A549 (cell line): ENCODE results near the gene RFX1.

ENCODE experiments used
- CHD2 ChIP-seq: fragments of 150-350 bp; IDR thresholded peaks from 2 replicates; pipeline ENCODE4 v1.6.1; 2014; ENCODE audit warnings: low read length; ENCODE audit not compliant: partially characterized antibody
- NPAS2 ChIP-seq: fragments of 250-450 bp; sonication (Bioruptor Pico); IDR thresholded peaks from 2 replicates; pipeline ENCODE4 v1.8.0; 2022; ENCODE audit warnings: mild to moderate bottlenecking, moderate library complexity, borderline replicate concordance
- POLR2A ChIP-seq: IDR thresholded peaks from 2 replicates; pipeline ENCODE4 v1.6.1; 2012; ENCODE audit warnings: mild to moderate bottlenecking, low read length
- SREBF2 ChIP-seq: fragments of 450-650 bp; IDR thresholded peaks from 2 replicates; pipeline ENCODE4 v1.6.1; 2014; ENCODE audit warnings: mild to moderate bottlenecking, moderate library complexity
- ZFP36 ChIP-seq: fragments of 450-650 bp; IDR thresholded peaks from 2 replicates; pipeline ENCODE4 v1.6.1; 2014; ENCODE audit warnings: borderline replicate concordance; ENCODE audit not compliant: partially characterized antibody
- TF ChIP-seq, protein P1 (sequence below): fragments of >200 bp; sonication (Bioruptor Twin); formaldehyde crosslinking; IDR thresholded peaks from 3 replicates; pipeline ENCODE4 v1.5.1; 2016
- TF ChIP-seq, protein P2 (sequence below): fragments of 450-650 bp; IDR thresholded peaks from 2 replicates; pipeline ENCODE4 v1.6.1; 2014; ENCODE audit warnings: antibody characterized with exemption
- TF ChIP-seq, protein P3 (sequence below): fragments of 200-600 bp; sonication (generic); IDR thresholded peaks from 2 replicates; pipeline ENCODE4 v1.6.1; 2016; ENCODE audit warnings: antibody characterized with exemption, mild to moderate bottlenecking, moderate library complexity

DNA sequence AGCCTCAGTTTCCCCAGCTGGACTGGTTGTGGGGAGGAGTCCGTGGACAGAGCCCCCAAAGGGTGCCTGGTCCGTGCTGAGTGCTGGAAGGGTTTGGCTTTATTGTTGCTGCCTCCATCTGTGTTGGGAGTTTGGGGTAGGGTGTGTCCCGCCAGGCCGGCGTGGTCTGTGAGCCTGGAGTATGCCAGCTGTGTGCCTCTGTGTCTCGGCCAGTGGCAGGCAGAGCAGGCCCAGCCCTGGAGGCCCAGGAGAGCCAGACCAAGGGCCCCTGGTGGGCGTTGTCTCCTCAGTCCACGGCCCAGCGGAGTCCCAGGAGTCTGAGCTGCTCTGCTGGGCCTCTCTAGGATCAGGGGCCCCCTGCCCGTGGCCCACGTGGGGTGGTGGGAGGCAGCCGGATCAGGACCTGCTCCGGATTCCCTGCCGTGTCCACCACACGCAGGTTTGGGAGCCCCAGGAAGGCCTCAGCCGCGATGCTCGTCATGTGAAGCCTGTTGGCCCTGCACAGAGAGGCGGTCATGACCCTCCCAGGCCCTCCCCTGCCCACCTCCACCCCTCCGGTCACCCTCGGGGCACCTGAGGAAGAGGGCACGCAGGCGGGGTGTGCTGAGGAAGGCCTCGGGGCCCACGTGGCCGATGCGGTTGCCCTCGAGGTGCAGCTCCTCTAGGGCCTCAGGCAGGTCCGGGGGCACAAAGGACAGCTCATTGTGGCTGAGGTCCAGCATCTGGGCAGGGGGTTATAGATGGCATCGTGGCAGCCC, 74.5 kb downstream of the RFX1 start:
- TF ChIP-seq, protein P1, sequence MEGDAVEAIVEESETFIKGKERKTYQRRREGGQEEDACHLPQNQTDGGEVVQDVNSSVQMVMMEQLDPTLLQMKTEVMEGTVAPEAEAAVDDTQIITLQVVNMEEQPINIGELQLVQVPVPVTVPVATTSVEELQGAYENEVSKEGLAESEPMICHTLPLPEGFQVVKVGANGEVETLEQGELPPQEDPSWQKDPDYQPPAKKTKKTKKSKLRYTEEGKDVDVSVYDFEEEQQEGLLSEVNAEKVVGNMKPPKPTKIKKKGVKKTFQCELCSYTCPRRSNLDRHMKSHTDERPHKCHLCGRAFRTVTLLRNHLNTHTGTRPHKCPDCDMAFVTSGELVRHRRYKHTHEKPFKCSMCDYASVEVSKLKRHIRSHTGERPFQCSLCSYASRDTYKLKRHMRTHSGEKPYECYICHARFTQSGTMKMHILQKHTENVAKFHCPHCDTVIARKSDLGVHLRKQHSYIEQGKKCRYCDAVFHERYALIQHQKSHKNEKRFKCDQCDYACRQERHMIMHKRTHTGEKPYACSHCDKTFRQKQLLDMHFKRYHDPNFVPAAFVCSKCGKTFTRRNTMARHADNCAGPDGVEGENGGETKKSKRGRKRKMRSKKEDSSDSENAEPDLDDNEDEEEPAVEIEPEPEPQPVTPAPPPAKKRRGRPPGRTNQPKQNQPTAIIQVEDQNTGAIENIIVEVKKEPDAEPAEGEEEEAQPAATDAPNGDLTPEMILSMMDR = no peak
- TF ChIP-seq CHD2 (no peak), ZFP36 (no peak), POLR2A (no peak), NPAS2 (CRISPR knock-in tag) (no peak), SREBF2 (no peak)
- TF ChIP-seq, protein P2, sequence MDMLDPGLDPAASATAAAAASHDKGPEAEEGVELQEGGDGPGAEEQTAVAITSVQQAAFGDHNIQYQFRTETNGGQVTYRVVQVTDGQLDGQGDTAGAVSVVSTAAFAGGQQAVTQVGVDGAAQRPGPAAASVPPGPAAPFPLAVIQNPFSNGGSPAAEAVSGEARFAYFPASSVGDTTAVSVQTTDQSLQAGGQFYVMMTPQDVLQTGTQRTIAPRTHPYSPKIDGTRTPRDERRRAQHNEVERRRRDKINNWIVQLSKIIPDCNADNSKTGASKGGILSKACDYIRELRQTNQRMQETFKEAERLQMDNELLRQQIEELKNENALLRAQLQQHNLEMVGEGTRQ = no peak
- TF ChIP-seq, protein P3, sequence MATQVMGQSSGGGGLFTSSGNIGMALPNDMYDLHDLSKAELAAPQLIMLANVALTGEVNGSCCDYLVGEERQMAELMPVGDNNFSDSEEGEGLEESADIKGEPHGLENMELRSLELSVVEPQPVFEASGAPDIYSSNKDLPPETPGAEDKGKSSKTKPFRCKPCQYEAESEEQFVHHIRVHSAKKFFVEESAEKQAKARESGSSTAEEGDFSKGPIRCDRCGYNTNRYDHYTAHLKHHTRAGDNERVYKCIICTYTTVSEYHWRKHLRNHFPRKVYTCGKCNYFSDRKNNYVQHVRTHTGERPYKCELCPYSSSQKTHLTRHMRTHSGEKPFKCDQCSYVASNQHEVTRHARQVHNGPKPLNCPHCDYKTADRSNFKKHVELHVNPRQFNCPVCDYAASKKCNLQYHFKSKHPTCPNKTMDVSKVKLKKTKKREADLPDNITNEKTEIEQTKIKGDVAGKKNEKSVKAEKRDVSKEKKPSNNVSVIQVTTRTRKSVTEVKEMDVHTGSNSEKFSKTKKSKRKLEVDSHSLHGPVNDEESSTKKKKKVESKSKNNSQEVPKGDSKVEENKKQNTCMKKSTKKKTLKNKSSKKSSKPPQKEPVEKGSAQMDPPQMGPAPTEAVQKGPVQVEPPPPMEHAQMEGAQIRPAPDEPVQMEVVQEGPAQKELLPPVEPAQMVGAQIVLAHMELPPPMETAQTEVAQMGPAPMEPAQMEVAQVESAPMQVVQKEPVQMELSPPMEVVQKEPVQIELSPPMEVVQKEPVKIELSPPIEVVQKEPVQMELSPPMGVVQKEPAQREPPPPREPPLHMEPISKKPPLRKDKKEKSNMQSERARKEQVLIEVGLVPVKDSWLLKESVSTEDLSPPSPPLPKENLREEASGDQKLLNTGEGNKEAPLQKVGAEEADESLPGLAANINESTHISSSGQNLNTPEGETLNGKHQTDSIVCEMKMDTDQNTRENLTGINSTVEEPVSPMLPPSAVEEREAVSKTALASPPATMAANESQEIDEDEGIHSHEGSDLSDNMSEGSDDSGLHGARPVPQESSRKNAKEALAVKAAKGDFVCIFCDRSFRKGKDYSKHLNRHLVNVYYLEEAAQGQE = no peak
